Stimulated activated CD4-positive, alpha-beta T cell treated with anti-CD3 and anti-CD28 coated beads, TNF-alpha, amount 100 ng/mL, for 24 hours (primary cell): ENCODE data around the gene TFDP1.

Experiments used
- DNase-seq, 3 experiments: peaks; one replicate each; pipeline ENCODE4 v3.0.0-alpha.2; 2020; ENCODE audit warnings: low read depth in 3 of 3

Gene TFDP1

DNA sequence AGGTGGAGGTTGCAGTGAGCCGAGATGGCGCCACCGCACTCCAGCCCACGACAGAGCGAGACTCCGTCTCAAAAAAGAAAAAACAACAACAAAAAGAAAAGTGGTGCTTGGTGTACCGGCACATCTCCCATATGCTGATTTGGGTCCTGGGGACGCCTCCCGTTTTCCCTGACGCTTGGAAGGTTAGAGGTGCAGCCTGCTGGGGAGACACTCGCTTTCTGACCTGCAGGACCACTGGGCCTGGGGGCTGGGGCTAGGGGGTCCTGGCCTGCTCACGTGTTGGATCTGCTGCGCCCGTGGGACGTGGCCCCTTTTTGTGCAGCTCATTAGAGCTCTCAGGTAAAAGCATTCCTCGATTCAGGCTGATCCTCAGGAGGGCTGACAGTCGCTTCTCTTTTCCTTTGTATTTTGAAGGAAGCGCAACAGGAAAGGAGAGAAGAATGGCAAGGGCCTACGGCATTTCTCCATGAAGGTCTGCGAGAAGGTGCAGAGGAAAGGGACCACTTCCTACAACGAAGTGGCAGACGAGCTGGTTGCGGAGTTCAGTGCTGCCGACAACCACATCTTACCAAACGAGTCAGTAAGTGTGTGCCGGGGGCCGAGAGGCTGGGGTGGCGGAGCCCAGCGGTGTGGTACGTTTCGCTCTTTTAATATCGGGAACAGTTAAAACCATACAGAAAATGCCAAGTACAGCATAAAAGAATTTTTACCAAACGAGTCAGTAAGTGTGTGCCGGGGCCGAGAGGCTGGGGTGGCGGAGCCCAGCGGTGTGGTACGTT lies 48.3 kb downstream of the TFDP1 start:
- no peak for DNase-seq

DNA sequence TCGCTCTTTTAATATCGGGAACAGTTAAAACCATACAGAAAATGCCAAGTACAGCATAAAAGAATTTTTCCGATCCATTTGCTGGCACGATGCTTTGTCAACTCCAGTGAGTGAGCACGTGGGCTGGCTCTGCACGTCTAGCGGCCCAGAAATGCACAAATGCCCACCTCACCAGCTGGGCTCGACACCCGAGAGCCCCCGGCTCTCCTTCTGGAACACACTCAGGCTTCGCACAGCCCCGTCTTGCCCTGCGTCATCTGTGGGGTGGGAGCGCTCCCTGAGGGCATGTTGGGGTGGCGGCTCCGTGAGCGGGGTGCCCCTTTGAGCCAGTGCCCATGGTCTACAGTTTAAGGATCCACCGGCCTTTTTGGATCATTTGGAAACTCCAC lies 48.9 kb downstream of the TFDP1 start:
- DNase-seq = no peak

DNA sequence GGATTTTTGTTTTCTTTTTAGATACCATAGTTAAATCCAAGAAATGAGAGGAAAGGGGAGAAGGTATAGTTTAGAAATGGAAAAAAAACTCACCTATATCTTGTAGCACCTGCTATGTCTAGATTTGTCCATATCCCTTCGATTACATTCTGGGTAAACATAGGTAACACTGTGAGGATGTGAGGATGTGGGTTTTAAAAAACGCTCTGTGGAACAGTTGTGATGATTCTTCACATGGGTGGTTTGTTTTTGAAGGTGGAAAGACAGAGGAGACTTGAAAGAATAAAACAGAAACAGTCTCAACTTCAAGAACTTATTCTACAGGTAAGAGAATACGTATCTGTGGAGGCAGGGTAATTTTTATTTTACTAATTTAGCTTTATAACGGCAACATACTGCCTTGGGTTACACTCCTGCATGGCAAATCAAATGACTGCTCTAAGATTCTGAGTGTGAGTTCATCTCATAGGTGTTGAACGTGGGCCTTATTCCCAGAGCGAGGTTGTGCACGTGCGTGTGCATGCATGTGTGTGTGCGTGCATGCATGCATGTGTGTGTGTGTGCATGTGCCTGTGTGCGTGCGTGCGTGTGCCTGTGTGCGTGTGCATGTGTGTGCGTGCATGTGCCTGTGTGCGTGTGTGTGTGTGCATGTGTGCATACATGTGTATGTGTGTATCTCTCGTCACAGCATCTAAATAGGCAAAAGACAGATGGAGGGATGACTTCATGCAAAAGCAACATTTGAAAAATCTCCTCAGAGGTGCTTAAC lies 49.9 kb downstream of the TFDP1 start:
- no peak for DNase-seq

DNA sequence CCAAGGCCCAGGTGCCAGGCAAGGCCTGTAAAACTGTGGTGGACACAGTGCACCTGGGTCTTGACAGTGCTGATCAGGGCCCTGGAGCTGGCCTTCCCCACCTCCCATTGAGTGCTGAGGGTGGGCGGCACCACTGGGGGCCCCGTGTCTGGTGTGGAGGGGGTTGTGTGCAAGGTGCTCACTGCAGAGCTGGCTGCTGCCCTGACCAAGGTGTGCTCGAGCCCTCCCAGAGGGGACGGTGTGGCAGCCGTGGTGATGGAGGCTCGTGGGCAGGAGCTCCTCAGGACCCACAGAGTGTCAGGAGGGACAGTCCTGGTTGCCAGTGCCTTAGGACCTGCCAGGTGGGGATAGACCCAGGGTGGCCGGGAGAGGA lies 50.5 kb downstream of the TFDP1 start:
- no peak for DNase-seq

DNA sequence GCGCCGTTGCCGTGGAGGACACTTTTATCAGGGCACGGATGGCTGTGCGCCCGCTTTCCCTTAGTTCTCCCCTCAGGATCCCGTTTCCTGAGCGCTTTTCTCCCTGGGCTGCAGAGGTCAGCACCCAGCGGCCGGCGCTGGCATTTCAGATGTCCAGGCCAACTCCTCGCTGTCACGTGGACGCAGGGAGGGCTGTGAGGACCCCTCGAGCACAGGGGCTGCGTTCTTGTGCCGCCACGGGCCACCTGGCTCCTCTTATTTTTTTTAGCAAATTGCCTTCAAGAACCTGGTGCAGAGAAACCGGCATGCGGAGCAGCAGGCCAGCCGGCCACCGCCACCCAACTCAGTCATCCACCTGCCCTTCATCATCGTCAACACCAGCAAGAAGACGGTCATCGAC lies 51.2 kb downstream of the TFDP1 start:
- no peak for DNase-seq

DNA sequence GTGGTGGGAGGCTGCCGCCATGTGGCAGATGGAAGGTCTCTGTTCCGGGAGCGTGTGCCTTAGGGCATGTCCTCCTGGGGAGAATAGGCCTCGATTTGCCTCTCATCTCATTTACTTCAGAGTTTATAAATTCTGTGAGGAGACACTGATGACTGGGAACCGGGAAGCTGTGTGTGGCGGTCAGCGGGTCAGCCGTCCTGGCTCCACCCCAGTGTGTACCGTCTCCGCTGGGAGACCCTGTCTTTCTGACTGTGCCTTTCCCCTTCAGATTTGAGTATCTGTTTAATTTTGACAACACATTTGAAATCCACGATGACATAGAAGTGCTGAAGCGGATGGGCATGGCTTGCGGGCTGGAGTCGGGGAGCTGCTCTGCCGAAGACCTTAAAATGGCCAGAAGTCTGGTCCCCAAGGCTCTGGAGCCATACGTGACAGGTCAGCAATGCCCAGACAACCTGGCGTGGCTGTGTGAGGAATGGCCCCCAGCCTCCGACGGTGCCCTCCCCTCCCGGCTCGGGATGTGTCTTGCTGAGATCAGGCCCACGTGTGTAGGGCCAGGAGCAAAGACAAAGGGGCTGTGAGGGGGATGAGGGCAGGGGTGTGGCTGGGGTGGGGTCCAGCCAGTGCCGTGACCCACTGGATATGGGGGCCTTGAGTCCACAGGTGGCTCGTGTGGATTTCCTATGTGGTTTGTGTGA lies 51.9 kb downstream of the TFDP1 start:
- no peak for DNase-seq

DNA sequence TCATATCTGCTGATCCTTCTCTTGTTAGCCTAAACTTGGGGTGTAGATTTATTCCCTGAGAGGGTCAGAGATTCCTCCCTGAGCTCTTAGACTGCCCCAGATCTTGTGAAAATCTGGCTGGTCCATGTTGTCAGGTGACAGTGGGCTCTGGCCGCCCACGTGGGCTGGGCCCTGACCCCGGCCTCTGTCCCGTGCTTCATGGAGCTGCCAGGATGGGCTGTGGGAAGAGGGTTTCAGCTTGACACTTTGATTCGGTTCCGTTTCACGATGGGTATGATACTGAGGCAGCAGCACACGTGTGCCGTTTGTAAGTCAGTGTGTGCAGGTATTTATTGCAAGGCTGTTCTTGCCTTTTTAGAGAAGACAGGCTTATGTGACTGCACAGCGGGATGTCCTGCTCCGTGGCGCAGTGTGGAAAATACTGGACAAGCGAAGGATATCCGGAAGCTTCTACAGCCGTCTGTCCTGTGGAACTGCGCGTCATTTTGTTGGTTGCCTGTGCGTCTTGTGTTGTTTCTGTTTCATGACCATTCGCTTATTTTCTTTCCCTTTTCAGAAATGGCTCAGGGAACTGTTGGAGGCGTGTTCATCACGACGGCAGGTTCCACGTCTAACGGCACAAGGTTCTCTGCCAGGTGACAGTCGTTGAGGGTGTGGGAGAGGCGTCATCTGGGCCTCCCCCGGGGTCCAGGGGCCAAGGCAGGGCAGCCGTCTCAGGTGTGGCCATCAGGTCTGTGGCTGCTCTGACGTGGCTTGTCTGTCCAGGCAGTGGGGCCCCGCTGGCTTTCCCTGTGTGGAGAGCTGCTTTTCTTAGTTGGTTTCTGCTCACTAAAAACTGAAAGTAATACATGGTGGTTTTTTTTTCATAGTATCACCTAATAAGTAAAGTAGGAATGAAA lies 53.0 kb downstream of the TFDP1 start:
- no peak for DNase-seq

DNA sequence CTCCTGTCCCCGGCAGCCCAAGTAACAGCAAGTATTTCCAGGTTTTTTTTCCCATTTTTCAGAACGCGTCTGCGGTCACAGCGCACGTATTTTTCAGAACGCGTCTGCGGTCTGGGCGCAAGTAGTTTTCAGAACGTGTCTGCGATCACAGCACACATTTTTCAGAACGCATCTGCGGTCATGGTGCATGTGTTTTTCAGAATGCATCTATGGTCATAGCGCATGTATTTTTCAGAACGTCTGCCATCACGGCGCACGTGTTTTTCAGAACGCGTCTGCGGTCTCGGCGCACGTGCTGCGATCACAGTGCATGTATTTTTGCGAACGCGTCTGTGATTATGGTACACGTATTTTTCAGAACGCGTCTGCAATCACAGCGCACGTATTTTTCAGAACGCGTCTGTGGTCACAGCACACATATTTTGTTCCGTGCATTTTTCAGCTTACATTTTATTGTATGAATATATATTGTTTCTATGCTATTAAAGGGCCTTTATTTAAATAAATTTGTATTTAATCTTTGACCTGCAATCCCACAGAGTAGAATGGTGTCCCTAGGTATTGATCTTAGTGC lies 53.7 kb downstream of the TFDP1 start:
- DNase-seq = no peak

DNA sequence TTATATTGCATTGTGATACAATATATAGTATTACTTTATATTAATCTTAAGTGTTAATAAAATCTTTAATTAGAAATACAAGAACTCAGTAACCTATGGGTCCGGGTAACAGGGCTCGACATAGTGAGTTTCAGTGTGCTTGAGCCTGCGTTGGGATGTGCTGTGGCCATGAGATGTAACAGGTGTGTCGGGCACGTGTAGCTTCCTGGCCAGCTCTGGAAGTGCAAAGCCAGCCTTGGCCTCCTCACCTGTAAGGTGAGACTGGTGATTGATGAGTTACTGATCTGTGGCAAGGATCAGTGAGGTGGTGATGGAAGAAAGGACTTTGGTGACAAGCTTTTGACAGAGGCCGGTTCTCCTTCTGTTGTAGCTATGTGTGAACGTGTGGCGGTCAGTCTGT lies 54.3 kb downstream of the TFDP1 start:
- DNase-seq = no peak

DNA sequence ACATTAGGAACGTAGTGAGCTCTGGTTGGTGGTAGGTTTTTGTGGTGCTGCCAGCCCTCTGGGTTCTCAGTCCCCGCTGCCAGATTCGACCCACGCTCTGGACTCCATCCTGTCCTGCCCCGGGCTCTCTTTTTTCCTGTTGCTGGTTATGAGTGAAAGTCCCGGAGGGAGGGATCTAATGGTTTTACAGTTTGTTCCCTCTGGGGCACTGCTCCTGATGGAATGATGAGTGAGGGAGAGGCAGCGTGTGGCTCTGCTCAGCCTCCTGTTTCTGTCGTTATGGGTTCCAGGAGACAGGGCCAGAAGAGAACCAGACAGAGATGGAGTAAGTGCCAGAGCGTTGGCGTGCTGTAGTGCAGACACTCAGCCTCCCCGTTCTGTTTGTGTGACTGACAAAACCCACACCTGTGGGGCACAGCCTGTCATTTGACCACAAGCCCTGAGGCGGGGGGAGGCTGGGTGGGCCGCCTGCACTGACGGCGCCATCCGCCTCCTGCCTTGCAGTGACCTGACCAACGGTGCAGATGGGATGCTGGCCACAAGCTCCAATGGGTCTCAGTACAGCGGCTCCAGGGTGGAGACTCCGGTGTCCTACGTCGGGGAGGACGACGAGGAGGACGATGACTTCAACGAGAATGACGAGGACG lies 55.2 kb downstream of the TFDP1 start:
- no peak for DNase-seq

DNA sequence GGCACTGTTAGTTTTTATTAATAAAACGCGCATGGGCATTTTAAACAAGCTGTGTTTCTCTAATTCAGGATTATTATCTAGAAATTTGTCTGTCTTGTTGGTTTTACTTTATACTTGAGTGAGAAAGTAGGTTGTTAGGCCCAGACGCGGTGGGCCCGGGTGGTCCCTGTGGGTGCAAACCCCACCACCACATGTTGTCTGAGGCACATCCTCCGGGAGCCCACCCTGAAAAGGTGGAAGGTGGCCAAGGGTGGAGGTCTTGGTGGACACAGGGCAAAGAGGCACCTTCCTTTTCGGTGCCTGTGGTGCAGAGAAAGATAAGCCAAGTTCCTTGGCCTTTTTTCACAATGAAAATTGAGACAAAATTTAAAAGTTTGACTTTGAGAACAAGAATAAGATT lies 56.9 kb downstream of the TFDP1 start:
- DNase-seq = no peak

DNA sequence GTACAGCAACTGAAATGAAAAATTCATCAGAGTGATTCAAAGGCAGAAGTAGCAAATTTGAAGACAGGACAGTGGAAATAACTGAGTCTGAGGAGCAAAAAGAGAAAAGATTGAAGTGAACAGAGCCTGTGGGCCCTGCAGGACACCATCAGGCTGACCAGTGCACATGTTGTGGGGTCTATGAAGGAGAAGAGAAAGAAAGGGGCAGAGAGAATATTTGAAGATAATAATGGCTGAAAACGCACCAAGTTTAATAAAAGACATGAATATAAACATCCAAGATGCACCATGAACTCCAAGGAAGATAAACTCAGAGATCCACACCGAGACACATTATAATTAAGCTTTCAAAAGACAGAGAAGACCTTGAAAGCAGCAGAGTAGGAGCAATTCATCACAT lies 58.0 kb downstream of the TFDP1 start:
- no peak for DNase-seq

DNA sequence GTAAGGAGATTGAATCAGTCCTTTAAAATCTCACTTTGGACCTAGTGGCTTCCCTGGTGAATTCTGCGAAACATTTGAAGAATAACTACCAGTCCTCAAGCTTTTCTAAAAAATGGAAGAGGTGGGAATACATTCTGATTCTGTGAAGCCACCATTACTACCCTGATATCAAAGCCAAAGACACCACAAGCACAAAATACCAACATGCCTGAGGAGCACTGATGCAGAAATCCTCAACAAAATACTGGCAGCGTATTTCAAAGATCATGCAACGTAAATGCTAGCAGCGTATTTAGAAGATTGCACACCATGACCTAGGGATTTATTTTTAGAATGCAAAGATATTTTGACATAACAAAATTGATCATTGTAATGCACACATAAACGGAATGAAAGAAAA lies 59.0 kb downstream of the TFDP1 start:
- DNase-seq = no peak

DNA sequence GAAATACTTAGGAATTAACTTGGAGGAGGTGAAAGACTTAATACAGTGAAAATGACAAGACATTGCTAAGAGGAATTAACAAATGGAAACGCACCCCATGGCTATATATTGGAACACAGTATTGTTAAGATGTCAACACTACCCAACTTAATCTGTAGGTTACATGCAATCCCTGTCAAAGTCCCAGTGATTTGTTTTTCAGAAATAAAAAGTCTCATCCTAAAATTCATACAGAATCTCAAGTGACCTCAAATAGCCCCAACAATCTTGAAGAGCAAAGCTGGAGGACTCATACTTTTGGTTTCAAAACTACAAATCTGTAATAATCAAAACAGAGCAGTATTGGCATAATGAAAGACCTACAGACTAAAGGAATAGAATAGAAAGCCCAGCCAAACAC lies 60.2 kb downstream of the TFDP1 start:
- DNase-seq = no peak

DNA sequence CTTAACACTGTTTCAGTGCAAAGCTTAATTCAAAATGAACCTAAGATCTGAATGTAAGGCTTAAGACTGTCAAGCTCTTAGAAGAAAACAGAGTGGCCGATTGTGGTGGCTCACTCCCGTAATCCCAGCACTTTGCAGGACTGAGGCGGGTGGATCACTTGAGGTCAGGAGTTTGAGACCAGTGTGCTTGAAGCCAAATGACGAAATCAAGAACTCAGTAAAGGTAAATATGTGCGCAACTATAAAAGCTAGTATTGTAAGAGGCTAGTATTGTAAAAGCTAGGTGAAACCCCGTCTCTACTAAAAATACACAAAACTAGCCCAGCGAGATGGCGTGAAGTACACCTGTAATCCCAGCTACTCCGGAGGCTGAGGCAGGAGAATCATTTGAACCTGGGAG lies 60.8 kb downstream of the TFDP1 start:
- DNase-seq = no peak

DNA sequence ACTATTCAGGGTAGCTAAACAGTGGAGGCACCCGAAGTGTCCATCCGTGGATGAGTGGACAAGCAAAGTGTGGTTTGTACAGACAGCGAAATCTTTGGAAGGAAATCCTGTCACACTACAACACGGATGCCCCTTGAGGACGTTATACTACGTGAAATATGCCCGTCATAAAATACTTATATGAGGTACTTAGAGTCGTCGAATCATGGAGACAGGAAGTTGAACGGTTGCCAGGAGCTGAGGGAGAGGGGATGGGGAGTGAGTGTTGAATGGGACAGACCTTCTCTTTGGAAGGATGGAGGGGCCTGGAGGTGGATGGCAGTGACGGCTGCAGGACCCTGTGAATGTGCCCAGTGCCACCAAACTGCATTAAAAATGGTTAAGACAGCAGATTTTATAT lies 61.8 kb downstream of the TFDP1 start:
- DNase-seq = no peak

DNA sequence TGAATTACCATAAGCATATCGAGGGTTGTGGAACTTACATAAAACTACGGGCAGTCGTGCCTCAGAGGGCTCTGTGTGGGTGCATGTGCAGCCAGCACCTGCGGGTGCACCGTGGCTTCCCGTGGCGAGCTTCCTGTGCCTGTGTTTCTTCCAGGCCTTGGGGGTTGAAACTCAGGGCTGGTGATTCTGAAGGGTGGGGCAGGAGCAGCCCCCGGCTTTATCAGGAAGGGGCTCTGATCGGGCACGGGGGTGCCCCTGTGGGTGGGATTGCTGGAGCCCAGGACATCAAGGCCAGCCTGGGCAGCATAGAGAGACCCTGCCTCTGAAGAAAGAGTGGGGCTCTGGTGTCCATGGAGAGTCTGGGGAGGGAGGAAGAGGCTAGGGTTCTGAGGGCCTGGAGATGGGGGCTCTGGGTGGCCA lies 62.4 kb downstream of the TFDP1 start:
- no peak for DNase-seq

DNA sequence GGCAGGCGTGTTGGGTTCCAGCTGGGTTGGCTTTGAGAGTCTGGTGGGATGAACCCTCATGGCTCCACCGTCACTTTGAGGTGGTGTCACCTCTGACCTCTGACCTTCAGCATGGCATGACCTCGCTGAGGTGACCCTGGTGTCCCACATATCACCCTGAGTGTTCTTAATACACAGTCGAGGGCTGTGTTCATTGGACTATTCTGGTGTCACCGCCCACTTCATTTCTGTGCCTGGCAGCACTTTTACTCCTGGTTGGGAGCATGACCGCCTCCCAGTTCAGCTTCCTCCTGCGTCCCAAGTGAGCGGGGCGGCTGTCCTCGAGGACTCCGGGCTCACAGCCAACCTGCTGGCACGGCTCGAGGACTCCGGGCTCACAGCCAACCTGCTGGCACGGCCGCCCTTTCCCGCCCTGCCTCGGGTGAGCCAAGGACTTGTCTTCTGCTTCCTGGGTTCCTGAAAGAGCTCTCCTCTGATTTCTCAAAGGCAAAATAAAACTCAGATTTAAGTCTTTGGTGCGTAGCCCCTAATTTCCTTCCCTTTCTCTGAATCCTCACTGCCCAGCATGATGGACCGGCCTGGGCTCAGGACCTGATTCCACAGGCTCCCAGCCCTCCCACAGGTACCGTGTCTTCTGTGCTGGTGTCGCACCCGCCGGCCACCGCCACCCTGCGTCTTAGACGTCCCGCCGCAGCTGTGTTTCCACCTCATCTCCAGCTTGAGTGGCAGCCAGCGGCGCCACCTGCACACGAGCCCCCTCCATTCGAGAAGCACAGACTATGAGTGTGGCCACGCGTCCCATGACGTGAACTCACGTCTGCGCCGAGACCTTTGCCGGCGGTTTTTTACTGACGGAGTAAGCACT lies 63.0 kb downstream of the TFDP1 start:
- DNase-seq = no peak

DNA sequence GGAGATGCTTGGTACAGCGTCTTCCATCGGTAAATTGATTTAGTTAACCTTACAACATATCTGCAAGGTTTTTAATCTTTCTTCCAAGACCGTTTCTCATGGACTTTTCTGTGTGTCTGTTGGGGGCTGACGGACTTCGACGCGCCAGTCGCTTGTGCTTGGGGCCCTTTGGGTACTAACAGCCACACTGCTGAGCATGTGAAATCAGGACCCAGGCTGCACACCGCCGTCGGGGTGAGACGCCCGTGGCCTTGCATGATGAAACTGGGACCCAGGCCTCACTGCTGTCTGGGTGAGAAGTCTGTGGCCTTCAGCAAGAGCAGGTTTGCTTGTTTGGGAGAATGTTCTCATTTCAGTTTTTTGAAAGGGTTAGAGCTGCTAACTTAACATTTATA lies 63.7 kb downstream of the TFDP1 start:
- DNase-seq = no peak

DNA sequence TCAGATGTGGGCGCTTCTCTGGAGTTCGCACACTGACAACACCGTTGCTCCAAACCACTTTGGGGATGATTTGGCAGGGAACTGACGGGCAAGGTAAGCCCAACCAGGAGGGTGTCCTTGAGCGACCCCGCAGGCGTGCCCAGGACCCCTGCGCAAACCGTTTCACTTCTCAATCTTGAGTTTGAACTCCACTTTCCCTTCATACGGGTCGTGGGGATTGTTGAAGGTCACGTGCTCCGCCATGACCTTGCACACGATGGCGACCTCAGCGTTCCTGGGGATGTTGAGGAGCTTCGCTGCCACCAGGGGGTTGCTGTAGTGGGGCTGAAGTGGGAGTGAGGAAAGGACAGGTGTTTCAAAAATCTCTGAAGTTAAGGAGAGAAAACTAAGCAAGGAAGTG lies 64.7 kb downstream of the TFDP1 start:
- DNase-seq = no peak
